ENCODE results near the gene LRRC2.
"Not testable (repeated sequence)": the region's sequence is repeated elsewhere in the genome, so short reads cannot be mapped to it uniquely, and the experiment has no call there.

Gene LRRC2

GRCh38 chr3:46494491-46494890 lies 71.6 kb downstream of the LRRC2 start:
- not testable (repeated sequence) for DNase-seq

- no peak for DNase-seq
These were observed 73.1 kb downstream of the LRRC2 start for GRCh38 chr3:46492890-46493547.

- no peak for DNase-seq
These were observed 74.7 kb downstream of the LRRC2 start for GRCh38 chr3:46491089-46492070.

GRCh38 chr3:46490338-46491084 lies 75.6 kb downstream of the LRRC2 start:
- DNase-seq, result no peak

- no peak for DNase-seq
These were observed 76.2 kb downstream of the LRRC2 start for GRCh38 chr3:46489875-46490274.

- no peak for DNase-seq
These were observed 76.7 kb downstream of the LRRC2 start for GRCh38 chr3:46489381-46489780.

GRCh38 chr3:46488735-46489361 lies 77.3 kb downstream of the LRRC2 start:
- peak; percentile 73 for DNase-seq

GRCh38 chr3:46485779-46486175 lies 80.3 kb downstream of the LRRC2 start:
- no peak for DNase-seq

- no peak for DNase-seq
These were observed 81.0 kb downstream of the LRRC2 start for GRCh38 chr3:46484911-46485778.

GRCh38 chr3:46484388-46484787 lies 81.7 kb downstream of the LRRC2 start:
- DNase-seq, result no peak

GRCh38 chr3:46483825-46484224 lies 82.3 kb downstream of the LRRC2 start:
- no peak for DNase-seq

- no peak for DNase-seq
These were observed 83.3 kb downstream of the LRRC2 start for GRCh38 chr3:46482632-46483350.

- no peak for DNase-seq
These were observed 84.5 kb downstream of the LRRC2 start for GRCh38 chr3:46481636-46482035.

GRCh38 chr3:46480491-46481195 lies 85.5 kb downstream of the LRRC2 start:
- no peak for DNase-seq

GRCh38 chr3:46479696-46480095 lies 86.4 kb downstream of the LRRC2 start:
- no peak for DNase-seq

- no peak for DNase-seq
These were observed 87.1 kb downstream of the LRRC2 start for GRCh38 chr3:46479021-46479420.

GRCh38 chr3:46478341-46478740 lies 87.8 kb downstream of the LRRC2 start:
- DNase-seq, result no peak

- DNase-seq, result no peak
These were observed 88.3 kb downstream of the LRRC2 start for GRCh38 chr3:46477756-46478155.

GRCh38 chr3:46477145-46477544 lies 89.0 kb downstream of the LRRC2 start:
- no peak for DNase-seq

GRCh38 chr3:46472736-46473135 lies 93.4 kb downstream of the LRRC2 start:
- DNase-seq, result no peak
